HTERT RPE-1 (cell line): Measurements from ENCODE around the gene PIK3R5.
"Not testable (repeated sequence)": the region's sequence is repeated elsewhere in the genome, so short reads cannot be mapped to it uniquely, and the experiment has no call there.

ENCODE experiments used
- in situ Hi-C: fragments of 300-500 bp; cut with MboI; formaldehyde crosslinking; loops from 4 replicates; pipeline ENCODE4 v1.14.3; 2020; ENCODE audit warnings: low sequenced_read_pairs

Gene PIK3R5

GRCh38 chr17:8865811-8866210, 99.7 kb downstream of the PIK3R5 start:
- in situ Hi-C loops = no loop called here

- in situ Hi-C loops = no loop called here
These were observed 100.1 kb downstream of the PIK3R5 start for GRCh38 chr17:8865385-8865784.

- in situ Hi-C loops = no loop called here
These were observed 103.1 kb downstream of the PIK3R5 start for GRCh38 chr17:8862213-8863056.

GRCh38 chr17:8861495-8862181, 103.9 kb downstream of the PIK3R5 start:
- in situ Hi-C loops = no loop called here

- in situ Hi-C loops = no loop called here
These were observed 105.6 kb downstream of the PIK3R5 start for GRCh38 chr17:8859804-8860430.

GRCh38 chr17:8859027-8859803, 106.3 kb downstream of the PIK3R5 start:
- in situ Hi-C loops = no loop called here

- in situ Hi-C loops = no loop called here
These were observed 107.6 kb downstream of the PIK3R5 start for GRCh38 chr17:8857919-8858318.

- in situ Hi-C loops = no loop called here
These were observed 108.5 kb downstream of the PIK3R5 start for GRCh38 chr17:8856869-8857575.

- in situ Hi-C loops = not testable (repeated sequence)
These were observed 109.3 kb downstream of the PIK3R5 start for GRCh38 chr17:8856205-8856603.

GRCh38 chr17:8855477-8856204, 109.9 kb downstream of the PIK3R5 start:
- in situ Hi-C loops = no loop called here

- in situ Hi-C loops = no loop called here
These were observed 113.9 kb downstream of the PIK3R5 start for GRCh38 chr17:8851600-8851999.

- in situ Hi-C loops = no loop called here
These were observed 116.0 kb downstream of the PIK3R5 start for GRCh38 chr17:8849311-8850041.

GRCh38 chr17:8847891-8848290, 117.6 kb downstream of the PIK3R5 start:
- in situ Hi-C loops = no loop called here

GRCh38 chr17:8846768-8847211, 118.7 kb downstream of the PIK3R5 start:
- in situ Hi-C loops = no loop called here

GRCh38 chr17:8844229-8845218, 121.0 kb downstream of the PIK3R5 start:
- in situ Hi-C loops = no loop called here

GRCh38 chr17:8843344-8843743, 122.2 kb downstream of the PIK3R5 start:
- in situ Hi-C loops = no loop called here

GRCh38 chr17:8841844-8842243, 123.7 kb downstream of the PIK3R5 start:
- in situ Hi-C loops = no loop called here

- in situ Hi-C loops = no loop called here
These were observed 126.0 kb downstream of the PIK3R5 start for GRCh38 chr17:8839410-8839935.
